Cardiac septum (tissue), 1 donor: ENCODE measurements around the gene MBLAC1. TPM values are rescaled to one million over a fixed set of nuclear protein-coding genes. Genes with fewer than 3 reads are reported as not detected.
"Not testable (repeated sequence)": the region's sequence is repeated elsewhere in the genome, so short reads cannot be mapped to it uniquely, and the experiment has no call there.

Experiments
- DNase-seq: peaks from one replicate; pipeline ENCODE4 v3.0.0-alpha.2; 2020; ENCODE audit warnings: low spot score
- intact Hi-C: fragments of 100-400 bp; cut with DNase I; formaldehyde crosslinking; loops from one replicate; pipeline ENCODE4 v1.14.0; 2022
- total RNA-seq: library from RNA; stranded (reverse); fragmentation: NEBNext Ultra II Directional; extraction: Animal tissue kit (Norgen Biotek cat#: 25700); gene quantifications from one replicate; pipeline ENCODE4 v1.2.1, GENCODE V29; 2021
- donor health status: DM: no; HTN: no; CAD: no.

MBLAC1 gene
- total RNA-seq, 1 donor from 2014 or later, result 1.5 TPM

DNA sequence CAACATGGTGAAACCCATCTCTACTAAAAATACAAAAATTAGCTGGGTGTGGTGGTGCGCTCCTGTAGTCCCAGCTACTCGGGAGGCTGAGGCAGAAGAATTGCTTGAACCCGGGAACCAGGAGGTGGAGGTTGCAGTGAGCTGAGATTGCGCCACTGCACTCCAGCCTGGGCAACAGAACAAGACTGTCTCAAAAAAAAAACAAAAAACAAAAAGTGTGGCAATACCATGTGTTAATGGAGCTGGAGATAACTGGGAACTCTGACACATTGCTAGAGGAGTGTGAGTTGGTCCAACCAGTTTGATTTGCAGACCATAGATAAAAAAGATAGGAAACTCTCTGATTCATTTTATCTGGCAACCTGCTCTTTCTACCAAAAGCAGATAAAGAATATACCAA lies 19.6 kb downstream of the MBLAC1 start:
- DNase-seq, intact Hi-C loops: not testable (repeated sequence)

GRCh38 chr7:100147278-100147677 lies 20.5 kb downstream of the MBLAC1 start:
- intact Hi-C loops, result no loop called here
- no peak for DNase-seq

- DNase-seq, result no peak
- intact Hi-C loops, result no loop called here
Observed at GRCh38 chr7:100148225-100148558, 21.4 kb downstream of the MBLAC1 start.

DNA sequence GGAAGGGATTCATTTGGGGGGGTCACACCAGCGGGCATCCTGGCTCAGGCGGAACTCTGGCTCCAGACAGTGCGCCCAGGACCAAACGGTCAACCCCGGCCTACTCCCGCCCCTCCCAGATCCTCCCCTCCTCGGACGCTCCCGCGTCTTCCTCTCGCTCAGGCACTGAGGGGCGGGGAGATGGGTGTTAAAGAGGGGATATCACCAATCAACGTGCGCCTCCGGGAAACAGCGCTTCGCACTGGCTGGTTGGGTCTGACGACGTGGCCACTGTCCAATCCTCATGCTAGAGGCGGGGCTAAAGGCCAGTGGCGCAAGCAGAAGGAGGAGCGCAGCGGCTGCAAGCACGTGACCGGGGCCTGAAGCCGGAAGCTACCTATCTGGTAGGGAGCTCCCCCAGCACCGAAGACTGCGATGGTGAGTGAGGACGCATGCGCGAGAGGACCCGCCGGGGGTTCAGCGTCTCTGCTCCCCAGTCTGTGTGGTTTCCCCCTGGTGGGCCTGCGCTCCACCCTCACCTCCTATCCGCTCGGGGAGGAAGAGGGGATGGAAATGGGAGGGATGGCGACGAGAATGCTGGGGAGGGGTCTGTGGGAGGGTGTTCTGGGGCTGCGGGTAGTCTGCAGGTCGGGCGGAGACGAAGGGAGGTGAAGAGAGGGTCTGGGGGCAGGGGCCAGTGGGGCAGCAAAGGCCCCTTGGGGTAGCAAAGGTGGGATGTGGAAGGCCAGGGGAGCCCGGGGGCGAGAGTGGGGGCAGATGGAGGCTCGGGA lies 22.0 kb downstream of the MBLAC1 start, which contains the start of gene LAMTOR4:
LAMTOR4 (plus strand) TSS at position 360 of the 770 bp plus-strand sequence; CDS start at position 415, 55 bp downstream.
- DNase-seq, result peak; percentile 99
- intact Hi-C loops, result no loop called here

- intact Hi-C loops, result no loop called here
- DNase-seq, result no peak
Observed at GRCh38 chr7:100152404-100152803, 25.6 kb downstream of the MBLAC1 start.

- intact Hi-C loops, result no loop called here
- no peak for DNase-seq
Observed at GRCh38 chr7:100152937-100153666, 26.3 kb downstream of the MBLAC1 start.

GRCh38 chr7:100153708-100154535 lies 27.2 kb downstream of the MBLAC1 start:
- intact Hi-C loops, result no loop called here
- DNase-seq, result no peak

GRCh38 chr7:100154651-100155491 lies 28.1 kb downstream of the MBLAC1 start:
- DNase-seq, result no peak
- intact Hi-C loops, result no loop called here

GRCh38 chr7:100155553-100156317 lies 29.0 kb downstream of the MBLAC1 start:
- intact Hi-C loops, result no loop called here
- DNase-seq, result no peak

GRCh38 chr7:100156331-100157068 lies 29.7 kb downstream of the MBLAC1 start:
- intact Hi-C loops, result no loop called here
- no peak for DNase-seq

- intact Hi-C loops, result no loop called here
- DNase-seq, result no peak
Observed at GRCh38 chr7:100157069-100157333, 30.2 kb downstream of the MBLAC1 start.

GRCh38 chr7:100157334-100158228 lies 30.8 kb downstream of the MBLAC1 start:
- no peak for DNase-seq
- intact Hi-C loops, result no loop called here

DNA sequence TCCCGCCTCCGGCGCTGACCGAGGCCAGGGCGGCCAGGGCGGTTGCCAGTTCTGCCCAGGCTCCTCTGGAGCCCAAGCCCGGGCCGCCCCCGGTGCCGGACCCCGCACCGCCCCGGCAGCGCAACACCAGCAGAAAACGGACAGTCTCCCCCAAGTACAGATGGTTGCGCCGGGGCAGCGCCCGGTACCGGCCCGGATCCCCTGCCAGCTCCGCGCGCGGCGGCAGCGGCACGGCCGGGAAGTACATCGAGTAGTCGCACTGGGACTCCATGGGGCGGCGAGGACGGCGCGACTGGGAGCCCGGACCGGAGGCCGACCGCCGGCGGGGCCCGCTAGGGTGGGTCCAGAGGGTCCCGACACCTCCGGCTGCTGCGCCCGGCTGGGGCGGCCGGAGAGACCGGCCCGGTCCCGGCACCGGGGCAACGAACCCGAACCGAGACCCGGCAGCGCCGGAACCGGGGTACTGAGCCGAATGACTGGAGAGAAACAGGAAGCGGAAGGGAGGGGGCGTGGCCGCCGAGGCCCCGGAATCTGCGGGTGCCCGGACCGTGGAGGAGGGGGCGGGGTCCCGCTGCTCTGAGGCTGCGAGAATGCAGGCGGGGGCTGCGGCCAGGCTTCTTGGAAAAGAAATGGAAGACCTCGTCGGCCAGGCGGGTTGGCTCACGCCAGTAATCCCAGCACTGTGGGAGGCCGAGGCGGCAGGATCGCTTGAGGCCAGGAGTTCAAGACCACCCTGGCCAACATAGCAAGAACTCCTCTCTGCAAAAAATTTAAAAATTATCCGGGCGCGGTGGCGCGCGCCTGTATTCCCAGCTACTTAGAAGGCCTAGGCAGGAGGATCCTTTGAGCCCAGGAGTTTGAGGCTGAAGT lies 31.7 kb downstream of the MBLAC1 start, which contains the start of gene TRAPPC14:
TRAPPC14 (minus strand) TSS at position 495 of the 870 bp plus-strand sequence; CDS start at position 271, 224 bp downstream.
- DNase-seq, result peak; percentile 97
- intact Hi-C loops, result no loop called here

DNA sequence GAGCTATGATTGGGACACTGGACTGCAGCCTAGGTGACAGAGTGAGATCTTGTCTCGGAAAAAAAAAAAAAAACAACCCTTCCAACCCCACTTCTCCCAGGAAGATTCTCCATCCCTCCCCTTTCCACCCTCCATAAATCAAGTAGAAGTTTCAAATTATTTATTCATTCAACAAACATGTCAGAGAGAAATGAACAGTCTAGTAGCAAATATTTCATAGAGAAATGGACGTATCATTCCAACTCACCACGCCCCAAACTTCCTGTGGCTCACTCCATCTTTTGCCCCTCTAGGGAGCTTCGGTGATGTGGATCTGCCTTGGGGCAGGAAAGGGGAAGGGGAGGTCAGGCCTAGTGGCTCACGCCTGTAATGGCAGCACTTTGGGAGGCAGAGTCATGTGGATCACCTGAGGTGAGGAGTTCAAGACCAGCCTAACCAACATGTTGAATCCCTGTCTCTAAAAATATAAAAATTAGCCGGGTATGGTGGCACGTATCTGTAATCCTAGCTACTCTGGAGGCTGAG lies 32.4 kb downstream of the MBLAC1 start:
- intact Hi-C loops, result no loop called here
- no peak for DNase-seq

DNA sequence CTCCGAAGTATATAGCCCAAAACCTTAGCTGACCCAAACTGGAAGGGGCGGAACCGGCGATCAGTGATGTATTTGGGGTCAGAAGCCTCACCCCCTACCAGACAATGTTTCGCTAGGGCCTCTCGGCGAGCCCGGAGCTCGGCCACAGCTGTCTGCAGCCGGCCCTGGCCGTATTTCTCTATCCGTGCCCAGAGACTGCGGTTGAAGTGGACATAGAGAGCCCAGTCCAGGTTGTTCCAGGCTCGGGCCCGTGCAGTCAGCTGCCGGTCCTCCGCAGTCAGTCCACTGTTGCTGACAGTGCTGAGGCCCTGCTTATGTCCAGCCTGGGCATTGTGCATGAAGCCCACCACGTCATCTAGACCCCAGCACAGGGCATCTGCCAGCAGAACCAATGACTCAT lies 33.3 kb downstream of the MBLAC1 start:
- intact Hi-C loops, result no loop called here
- DNase-seq, result no peak

GRCh38 chr7:100163006-100163531 lies 36.3 kb downstream of the MBLAC1 start:
- intact Hi-C loops, result no loop called here
- no peak for DNase-seq
